Endodermal cell (in vitro differentiated cells): ENCODE measurements around the gene GAST. TPM values are rescaled to one million over a fixed set of nuclear protein-coding genes. Genes with fewer than 3 reads are reported as not detected.

Source experiments
- DNase-seq: peaks from one replicate; pipeline ENCODE4 v3.0.0-alpha.2; 2017
- H3K27ac ChIP-seq: 2 replicates; pipeline ENCODE4 v1.5.1; 2013; ENCODE audit warnings: mild to moderate bottlenecking, low read depth, low read length, moderate library complexity
- H3K27me3 ChIP-seq: 2 replicates; pipeline ENCODE4 v1.6.1; 2013; ENCODE audit warnings: mild to moderate bottlenecking, low read length, moderate library complexity; ENCODE audit not compliant: insufficient read depth, control insufficient read depth, poor library complexity, severe bottlenecking
- H3K36me3 ChIP-seq: 2 replicates; pipeline ENCODE4 v1.7.0; 2013; ENCODE audit warnings: mild to moderate bottlenecking, low read length, moderate library complexity; ENCODE audit not compliant: control insufficient read depth, insufficient read depth
- H3K4me1 ChIP-seq: one replicate; pipeline ENCODE4 v1.7.0; 2013; ENCODE audit warnings: low read length; ENCODE audit not compliant: control insufficient read depth, insufficient read depth
- H3K4me3 ChIP-seq: 2 replicates; pipeline ENCODE4 v1.5.1; 2013; ENCODE audit warnings: mild to moderate bottlenecking, low read length, moderate library complexity
- H3K9ac ChIP-seq: 2 replicates; pipeline ENCODE4 v1.6.1; 2013; ENCODE audit warnings: mild to moderate bottlenecking, low read length, moderate library complexity; ENCODE audit not compliant: poor library complexity, severe bottlenecking; ENCODE audit errors: extremely low read depth
- H3K9me3 ChIP-seq: 2 replicates; pipeline ENCODE4 v1.6.1; 2013; ENCODE audit warnings: mild to moderate bottlenecking, low read length, moderate library complexity; ENCODE audit not compliant: control insufficient read depth
- H3K27ac Mint-ChIP-seq: 2 replicates; pipeline ENCODE4 v1.8.0; 2020; ENCODE audit warnings: mixed read lengths
- H3K27me3 Mint-ChIP-seq: 2 replicates; pipeline ENCODE4 v1.8.0; 2021; ENCODE audit warnings: mild to moderate bottlenecking, mixed read lengths; ENCODE audit not compliant: insufficient read depth
- H3K36me3 Mint-ChIP-seq: 2 replicates; pipeline ENCODE4 v1.8.0; 2020; ENCODE audit warnings: low read depth, mixed read lengths
- H3K4me1 Mint-ChIP-seq: 2 replicates; pipeline ENCODE4 v1.8.0; 2020; ENCODE audit warnings: mixed read lengths
- H3K4me3 Mint-ChIP-seq: 2 replicates; pipeline ENCODE4 v1.8.0; 2020; ENCODE audit warnings: mild to moderate bottlenecking, moderate library complexity, mixed read lengths
- H3K9me3 Mint-ChIP-seq: 2 replicates; pipeline ENCODE4 v1.8.0; 2020; ENCODE audit warnings: mild to moderate bottlenecking, mixed read lengths
- WGBS, 2 experiments: methylation state at CpG; one replicate each; pipeline versions ENCODE4 v1.1.5 to v1.1.7; 2013; ENCODE audit warnings: missing lambda C conversion rate in 2 of 2, mixed read lengths in 1 of 2; ENCODE audit not compliant: insufficient coverage in 1 of 2, insufficient read length in 1 of 2; 5-methylcytosine and 5-hydroxymethylcytosine counted together
- total RNA-seq, 2 donors: library from RNA; stranded (reverse); fragmentation: NEBNext Ultra II Directional in 1 of 2; extraction: Animal tissue kit (Norgen Biotek cat#: 25700) in 1 of 2; gene quantifications; 2 replicates in 1 of 2; 3 replicates in 1 of 2; pipeline ENCODE4 v1.2.1, GENCODE V29; 2021
- TF ChIP-seq, protein P1 (sequence below): fragments of 200-600 bp; sonication (generic); conservative IDR thresholded peaks from 2 replicates; pipeline ENCODE4 v1.5.0; 2021; ENCODE audit warnings: antibody characterized with exemption, mild to moderate bottlenecking

Gene GAST
- total RNA-seq, 2 donors from 2014 or later: not detected

DNA sequence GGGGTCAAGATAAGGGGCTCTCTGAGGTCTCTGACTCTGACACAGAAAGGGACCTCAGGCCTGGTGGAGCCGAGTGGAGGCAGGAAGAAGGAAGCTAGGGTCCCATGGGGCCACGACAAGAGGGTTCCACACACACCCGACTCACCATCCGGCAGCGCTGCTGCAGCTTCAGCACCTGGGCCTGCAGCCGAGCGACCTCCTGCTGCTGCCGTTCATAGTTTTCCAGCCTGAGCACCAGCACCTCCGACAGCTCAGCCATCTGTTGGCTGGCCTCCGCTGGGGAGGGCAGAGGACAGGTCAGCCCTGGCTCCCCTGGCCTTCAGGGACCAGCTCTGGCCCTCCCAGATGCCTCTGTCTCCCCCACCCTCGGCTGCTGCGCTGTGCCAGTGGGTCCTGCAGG, 15.9 kb downstream of the GAST start:
- no peak overlapping the region for H3K4me3 ChIP-seq
- no peak for DNase-seq
- no peaks in the 10 kb centered on the region for H3K4me1 ChIP-seq

DNA sequence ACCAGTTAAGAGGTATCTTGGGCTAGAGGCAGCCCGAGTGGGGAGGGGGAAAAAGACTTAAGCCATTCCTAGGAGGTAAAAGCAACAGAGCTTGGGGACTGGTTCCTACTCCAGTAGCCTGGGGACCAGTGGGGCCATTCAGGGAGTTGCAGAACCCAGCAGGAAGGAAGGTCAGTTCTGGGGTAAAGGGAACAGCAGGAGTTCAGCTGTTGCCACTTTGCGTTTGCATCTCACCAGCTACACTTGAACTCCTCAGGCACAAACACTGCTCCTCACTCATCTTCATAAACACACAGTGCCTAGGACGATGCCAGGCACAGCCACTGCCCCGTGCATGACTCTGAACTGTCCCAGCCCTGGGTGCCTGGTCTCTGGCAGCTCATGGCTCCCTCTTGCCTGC, 18.3 kb downstream of the GAST start:
- H3K36me3 Mint-ChIP-seq: no peaks in the 10 kb centered on the region
- Histone ChIP-seq H3K36me3 (no peaks in the 10 kb centered on the region), H3K4me3 (no peak overlapping the region), H3K27ac (no peak overlapping the region), H3K27me3 (peaks cover 44% of the 10 kb centered on the region), H3K4me1 (no peaks in the 10 kb centered on the region), H3K9ac (no peak overlapping the region), H3K9me3 (no peaks in the 10 kb centered on the region)
- H3K4me3 Mint-ChIP-seq: no peak overlapping the region
- TF ChIP-seq, protein P1, sequence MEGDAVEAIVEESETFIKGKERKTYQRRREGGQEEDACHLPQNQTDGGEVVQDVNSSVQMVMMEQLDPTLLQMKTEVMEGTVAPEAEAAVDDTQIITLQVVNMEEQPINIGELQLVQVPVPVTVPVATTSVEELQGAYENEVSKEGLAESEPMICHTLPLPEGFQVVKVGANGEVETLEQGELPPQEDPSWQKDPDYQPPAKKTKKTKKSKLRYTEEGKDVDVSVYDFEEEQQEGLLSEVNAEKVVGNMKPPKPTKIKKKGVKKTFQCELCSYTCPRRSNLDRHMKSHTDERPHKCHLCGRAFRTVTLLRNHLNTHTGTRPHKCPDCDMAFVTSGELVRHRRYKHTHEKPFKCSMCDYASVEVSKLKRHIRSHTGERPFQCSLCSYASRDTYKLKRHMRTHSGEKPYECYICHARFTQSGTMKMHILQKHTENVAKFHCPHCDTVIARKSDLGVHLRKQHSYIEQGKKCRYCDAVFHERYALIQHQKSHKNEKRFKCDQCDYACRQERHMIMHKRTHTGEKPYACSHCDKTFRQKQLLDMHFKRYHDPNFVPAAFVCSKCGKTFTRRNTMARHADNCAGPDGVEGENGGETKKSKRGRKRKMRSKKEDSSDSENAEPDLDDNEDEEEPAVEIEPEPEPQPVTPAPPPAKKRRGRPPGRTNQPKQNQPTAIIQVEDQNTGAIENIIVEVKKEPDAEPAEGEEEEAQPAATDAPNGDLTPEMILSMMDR: no peak
- H3K4me1 Mint-ChIP-seq: peaks cover 5% of the 10 kb centered on the region
- no peak overlapping the region for H3K27ac Mint-ChIP-seq
- 59 to 68% methylated on average over 3 to 4 of the region's 4 CpGs for WGBS, 2 experiments
- H3K9me3 Mint-ChIP-seq: no peaks in the 10 kb centered on the region
- H3K27me3 Mint-ChIP-seq: peaks cover 56% of the 10 kb centered on the region
- no peak for DNase-seq

More for the DNA sequence above, 15.9 kb downstream of the GAST start:
- Mint-ChIP-seq H3K4me1 (no peaks in the 10 kb centered on the region), H3K27me3 (peaks cover 32% of the 10 kb centered on the region), H3K4me3 (no peak overlapping the region), H3K9me3 (no peaks in the 10 kb centered on the region), H3K27ac (no peak overlapping the region), H3K36me3 (no peaks in the 10 kb centered on the region)
- Histone ChIP-seq H3K9ac (no peak overlapping the region), H3K9me3 (no peaks in the 10 kb centered on the region), H3K27me3 (peaks cover 25% of the 10 kb centered on the region), H3K36me3 (no peaks in the 10 kb centered on the region), H3K27ac (no peak overlapping the region)
- WGBS, 2 experiments: 56 to 75% methylated on average over 5 to 12 of the region's 12 CpGs
- TF ChIP-seq, protein P1: no peak

DNA sequence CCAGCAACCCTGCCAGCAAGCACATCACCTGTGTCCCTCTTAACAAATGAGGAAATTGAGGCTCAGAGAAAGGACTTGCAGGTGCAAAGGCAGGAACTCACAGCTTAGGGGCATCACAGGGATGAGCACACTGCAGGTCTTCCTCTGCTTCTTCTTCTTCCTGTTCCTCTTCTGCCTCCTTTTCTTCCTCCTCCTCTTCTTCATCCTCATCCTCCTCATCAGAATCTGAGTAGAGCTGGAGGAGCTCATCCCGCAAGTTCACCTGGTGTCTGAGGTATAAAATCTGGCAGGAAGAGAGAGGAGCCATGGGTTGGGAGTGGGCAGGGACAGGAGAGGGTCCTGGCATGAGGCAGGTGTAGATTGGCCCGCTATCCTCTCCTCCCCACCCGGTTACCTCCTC, 19.7 kb downstream of the GAST start:
- peaks cover 70% of the 10 kb centered on the region for H3K27me3 Mint-ChIP-seq
- no peaks in the 10 kb centered on the region for H3K9me3 ChIP-seq
- no peak for DNase-seq
- no peak overlapping the region for H3K27ac Mint-ChIP-seq
- no peak overlapping the region for H3K4me3 Mint-ChIP-seq
- H3K9ac ChIP-seq: no peak overlapping the region
- H3K27me3 ChIP-seq: peaks cover 57% of the 10 kb centered on the region
- H3K36me3 Mint-ChIP-seq: no peaks in the 10 kb centered on the region
- no peak overlapping the region for H3K27ac ChIP-seq
- H3K4me1 ChIP-seq: no peaks in the 10 kb centered on the region
- TF ChIP-seq, protein P1: no peak
- H3K9me3 Mint-ChIP-seq: no peaks in the 10 kb centered on the region
- WGBS, 2 experiments: 75% methylated on average over 2 of the region's 3 CpGs; no CpG with 5 or more reads in 1 of the 2 experiments
- peaks cover 5% of the 10 kb centered on the region for H3K4me1 Mint-ChIP-seq
- no peaks in the 10 kb centered on the region for H3K36me3 ChIP-seq
- no peak overlapping the region for H3K4me3 ChIP-seq
